Hematopoietic multipotent progenitor cell treated with erythropoietin and hydrocortisone succinate and interleukin-3 and kit ligand, for 15 days (in vitro differentiated cells): Measurements from ENCODE around the gene STRN.
"Not testable (repeated sequence)": the region's sequence is repeated elsewhere in the genome, so short reads cannot be mapped to it uniquely, and the experiment has no call there.

Experiments
- DNase-seq: peaks from one replicate; pipeline ENCODE4 v3.0.0-alpha.2; 2015; ENCODE audit warnings: low spot score

Gene STRN

DNA sequence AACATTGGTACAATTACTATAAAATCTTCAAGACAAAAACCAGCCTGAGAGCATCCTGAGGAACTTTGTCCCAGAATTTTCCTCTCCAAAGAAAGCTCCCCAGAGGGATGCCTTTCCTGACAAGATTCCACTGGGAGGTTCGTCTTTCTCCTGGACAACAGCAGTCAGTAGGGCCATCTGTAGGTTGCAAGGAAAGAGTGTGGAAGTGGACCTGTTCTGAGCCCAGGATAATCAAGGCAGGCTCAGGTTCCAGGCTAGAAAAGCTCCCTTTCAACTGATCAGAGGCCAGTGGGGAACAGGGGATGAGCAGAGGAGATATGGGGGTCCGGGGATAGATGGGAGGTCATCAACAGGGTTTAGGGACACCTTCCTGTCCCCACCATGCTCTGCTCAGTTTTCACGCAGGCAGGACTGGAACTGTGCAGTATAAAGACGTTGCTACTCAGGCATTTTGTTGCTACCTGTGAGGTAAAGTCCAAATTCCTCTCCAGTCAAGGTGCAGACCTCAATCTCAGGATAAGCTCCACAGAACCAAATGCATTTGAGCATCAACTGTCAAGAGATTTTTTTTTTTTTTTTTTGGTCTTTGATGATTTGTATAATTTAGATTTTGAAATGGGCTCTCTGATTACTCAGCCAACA, 126.2 kb downstream of the STRN start:
- no peak for DNase-seq

DNA sequence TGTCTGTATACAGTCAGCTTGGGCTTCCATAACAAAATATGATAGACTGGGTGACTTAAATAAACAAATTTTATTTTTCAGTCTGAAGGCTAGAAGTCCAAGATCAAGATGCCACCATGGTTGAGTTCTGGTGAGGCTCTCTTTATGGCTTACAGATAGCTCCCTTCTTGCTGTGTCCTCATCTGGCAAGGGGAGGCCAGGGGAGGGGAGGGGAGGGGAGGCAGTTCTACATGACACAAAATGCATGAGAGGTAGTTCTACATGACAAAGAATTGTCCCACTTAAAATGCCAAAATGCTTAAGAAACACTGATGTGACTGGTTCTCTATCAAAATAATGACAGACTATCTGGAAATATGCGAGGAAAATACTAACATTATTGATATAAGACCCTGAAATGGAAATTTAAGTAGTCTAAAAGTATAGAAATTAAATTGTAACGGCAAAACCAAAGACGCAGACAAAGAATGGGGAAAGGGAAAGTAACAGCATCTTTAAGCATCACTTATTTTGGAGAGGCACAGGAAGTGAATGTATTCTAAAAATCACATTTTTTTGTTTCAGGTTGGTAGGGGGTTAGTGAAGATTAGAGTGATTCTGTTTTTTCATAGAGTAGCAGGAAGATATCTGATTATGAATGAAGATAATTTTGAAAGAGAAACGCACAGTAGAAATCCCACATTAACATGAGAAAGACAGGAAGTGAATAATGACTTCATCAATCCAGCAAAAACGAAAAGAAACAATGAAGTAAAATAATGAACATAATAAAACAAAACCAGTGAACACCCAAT, 131.4 kb downstream of the STRN start:
- DNase-seq: no peak

DNA sequence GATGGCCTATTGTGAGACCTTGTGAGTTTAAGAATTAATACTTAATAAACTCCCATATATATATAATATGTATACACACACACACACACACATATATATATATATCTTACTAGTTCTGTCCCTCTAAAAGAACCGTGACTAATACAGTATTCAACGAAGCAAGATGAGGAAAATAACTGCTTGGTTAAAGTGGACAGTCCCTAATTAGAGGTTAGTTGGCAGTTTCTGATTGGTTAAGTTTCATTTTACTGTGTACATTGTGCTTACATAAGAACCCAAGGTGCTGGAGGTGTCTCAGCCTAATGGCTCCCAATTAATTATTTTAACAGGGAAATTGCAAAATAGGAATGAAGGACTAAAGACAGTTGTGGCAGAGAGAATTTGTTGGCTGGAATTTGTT, 132.1 kb downstream of the STRN start:
- no peak for DNase-seq

DNA sequence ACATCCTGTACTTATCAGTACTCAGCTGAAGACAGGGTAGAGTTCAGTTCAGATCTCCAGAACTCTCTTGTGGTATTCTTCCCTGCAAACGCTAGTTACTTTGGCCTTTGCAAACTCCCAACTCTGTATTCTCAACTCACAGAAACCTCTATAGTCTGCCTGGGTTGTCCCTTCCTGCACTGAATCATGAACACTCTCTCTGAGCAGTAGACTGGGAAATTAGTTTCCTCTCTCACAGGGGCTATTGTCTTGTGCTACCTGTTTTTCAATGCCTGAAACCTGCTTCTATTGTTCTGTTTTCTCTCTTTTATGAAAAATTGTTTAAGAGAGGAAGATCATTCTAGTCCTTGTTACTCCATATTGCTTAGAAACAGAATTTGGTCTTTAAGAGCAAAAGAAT, 135.2 kb downstream of the STRN start:
- DNase-seq: no peak

DNA sequence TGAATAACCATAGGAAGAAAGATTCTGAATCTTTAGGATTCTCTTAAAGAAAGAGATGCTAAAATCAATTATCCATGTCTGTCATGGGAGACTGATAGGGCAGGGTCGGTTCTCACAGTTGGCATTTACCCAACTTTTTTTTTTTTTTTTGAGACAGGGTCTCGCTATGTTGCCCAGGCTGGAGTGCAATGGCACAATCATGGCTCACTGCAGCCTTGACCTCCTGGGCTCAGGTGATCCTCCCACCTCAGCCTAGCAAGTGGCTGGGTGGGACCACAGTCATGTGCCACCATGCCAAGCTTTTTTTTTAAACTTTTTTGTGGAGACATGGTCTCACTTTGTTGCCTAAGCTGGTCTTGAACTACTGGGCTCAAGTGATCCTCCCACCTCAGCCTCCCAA, 141.7 kb downstream of the STRN start:
- DNase-seq: not testable (repeated sequence)

DNA sequence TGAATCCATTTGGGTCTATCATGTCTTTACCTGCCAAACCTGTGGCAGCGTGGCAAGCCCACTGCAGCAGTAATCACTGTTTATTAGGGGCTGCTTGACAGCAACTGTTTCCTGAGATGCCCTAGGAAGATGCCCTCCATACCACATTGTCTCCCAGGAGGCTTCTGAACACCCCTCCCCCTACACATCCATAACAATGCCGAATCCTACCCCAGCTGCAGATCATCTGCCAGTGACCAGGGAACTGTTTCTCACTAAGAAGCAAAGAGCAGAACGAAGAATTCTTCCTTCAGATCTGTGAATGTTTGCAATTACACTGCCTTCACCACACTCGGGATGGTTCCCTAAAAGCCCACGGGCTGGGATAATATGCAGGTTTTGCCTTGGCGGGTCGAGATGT, 142.1 kb downstream of the STRN start:
- DNase-seq: no peak

DNA sequence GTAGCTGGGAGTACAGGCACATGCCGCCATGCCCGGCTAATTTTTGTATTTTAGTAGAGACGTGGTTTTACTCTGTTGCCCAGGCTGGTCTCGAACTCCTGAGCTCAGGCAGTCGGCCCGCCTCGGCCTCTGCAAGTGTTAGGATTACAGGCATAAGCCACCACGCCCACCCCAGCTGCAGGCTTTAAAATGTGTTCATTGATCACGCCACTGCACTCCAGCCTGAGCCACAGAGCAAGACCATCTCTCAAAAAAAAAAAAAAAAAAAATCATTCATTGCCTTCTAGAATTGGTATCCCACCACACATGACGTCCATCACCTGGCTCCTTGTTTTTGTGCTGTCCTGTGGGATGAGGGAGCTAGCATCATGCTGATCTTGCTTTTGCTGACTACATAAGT, 142.5 kb downstream of the STRN start:
- no peak for DNase-seq

DNA sequence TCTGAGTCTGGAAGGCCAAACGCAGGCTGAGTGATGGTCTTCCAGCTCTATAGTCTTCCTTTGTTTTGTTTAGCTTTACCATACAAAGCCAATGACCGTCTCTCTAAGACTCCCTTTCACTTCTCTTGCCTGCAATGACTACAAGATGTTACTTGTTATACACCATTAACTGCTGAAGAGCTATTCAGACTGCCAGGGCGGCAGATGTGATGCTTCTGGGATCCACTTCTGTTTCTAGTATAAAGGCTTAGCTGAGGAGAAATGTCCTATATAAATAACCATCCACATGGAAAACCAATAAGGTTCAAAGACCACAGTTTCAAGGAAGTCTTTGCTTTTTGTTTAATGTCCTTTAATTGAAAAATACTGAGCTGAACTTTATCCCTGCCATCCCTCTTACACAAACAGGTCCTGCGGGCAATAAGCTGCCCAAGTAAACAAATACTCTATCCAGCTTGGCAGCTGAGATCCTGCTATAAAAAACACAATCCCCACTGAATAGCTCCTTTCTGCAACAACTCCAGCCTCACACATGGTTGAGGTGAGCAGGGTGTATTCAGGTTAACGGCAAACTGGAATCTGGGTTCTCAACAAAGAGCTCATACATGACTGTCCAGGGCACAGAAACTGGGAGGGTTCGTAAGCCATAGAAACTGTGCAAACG, 145.3 kb downstream of the STRN start:
- no peak for DNase-seq

DNA sequence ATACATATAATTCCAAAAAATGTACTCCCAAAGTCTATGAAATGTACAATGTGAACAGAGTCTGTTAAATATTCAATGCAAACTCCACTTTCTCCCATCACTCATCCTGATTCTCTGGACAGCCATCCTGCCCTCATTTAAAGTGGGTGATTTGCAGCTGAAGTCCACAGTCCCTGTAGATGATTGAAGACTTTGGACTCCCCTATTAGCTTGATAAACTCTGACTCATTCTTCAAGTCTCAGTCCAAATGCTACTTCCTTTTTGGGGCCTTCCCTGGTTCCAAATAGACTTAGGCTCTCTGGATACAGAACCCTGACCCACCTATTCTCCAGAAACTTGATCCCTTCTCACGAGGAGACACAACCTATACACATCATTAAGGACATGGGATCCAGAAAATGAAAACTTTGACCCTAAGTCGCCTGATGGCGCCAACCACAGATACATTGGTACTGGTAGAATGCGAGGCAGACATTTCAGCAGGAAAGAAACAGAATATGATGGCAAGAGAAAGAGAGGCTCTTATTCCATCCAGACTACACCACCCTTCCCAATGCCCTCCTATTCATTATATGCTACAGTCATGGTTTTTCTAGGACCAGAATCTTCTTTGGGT, 147.1 kb downstream of the STRN start:
- no peak for DNase-seq

DNA sequence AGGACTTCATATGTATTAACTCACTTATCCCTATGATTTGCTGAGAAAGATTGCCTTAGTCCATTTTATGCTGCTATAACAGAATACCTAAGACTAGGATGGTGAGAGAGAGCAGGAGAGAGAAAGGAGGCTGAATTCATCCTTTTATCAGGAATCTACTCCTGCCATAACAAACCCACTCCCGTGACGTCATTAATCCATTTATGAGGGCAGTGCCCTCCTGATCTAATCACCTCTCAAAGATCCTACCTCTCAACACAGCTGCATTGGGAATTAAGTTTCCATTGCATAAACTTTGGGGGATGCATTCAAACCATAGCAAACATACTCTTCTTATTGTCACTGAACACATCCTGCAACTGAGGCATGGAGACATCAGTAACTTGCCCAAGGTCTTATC, 147.8 kb downstream of the STRN start:
- DNase-seq: no peak

DNA sequence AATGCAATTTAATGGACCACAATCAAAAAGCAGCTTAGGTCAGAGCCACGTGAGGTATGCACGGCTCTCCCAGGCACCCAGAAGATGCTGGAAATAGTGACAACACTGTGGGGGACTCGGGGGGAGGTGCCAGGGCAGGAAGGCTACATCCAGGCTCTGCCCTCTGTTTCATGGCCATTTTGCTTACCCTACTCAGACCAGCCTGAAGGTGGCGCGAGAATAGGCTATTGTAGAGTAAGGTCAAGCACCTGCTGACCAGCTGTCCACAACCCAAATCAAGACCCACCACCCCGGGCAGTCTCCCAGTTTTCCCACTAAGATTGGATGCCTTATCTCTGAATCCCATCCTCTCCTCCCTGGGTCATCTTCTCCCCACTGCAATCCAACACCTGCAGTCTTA, 154.1 kb downstream of the STRN start:
- no peak for DNase-seq

DNA sequence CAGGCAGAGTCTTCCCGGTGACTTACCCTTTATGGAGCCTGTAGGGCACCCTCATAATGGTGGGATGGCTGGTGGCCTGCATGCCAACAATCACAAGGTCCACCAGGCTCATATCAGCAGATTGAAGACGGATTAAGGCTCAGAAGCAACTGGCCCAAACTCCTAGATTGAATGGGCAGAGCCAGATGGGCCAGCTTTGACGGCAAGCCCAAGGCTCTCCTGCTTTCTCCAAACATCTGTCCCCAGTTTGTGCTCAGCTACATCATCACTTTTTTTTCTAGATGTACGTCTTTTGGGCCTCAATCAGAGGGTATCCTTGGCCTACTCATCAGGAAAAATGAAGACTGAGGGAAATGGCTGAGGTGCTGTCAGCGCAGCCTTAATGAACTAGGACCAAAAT, 155.3 kb downstream of the STRN start:
- no peak for DNase-seq

DNA sequence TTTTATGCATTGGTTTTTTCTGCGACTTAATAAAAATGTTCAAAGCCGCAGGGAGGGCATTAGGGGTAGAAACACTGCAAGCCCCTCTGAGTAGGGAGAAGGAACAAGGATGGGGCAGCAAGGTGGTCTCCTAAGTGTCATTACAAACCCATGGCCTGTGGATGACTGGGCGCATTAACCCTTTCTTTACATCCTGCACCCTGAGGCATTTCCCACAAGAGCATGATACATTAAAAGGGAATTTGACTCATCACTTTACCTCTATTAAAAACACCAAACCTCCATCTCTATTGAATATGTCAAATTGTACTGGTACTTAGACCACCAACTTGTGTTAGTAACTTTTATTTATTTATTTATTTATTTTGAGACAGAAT, 157.3 kb downstream of the STRN start:
- DNase-seq: no peak

DNA sequence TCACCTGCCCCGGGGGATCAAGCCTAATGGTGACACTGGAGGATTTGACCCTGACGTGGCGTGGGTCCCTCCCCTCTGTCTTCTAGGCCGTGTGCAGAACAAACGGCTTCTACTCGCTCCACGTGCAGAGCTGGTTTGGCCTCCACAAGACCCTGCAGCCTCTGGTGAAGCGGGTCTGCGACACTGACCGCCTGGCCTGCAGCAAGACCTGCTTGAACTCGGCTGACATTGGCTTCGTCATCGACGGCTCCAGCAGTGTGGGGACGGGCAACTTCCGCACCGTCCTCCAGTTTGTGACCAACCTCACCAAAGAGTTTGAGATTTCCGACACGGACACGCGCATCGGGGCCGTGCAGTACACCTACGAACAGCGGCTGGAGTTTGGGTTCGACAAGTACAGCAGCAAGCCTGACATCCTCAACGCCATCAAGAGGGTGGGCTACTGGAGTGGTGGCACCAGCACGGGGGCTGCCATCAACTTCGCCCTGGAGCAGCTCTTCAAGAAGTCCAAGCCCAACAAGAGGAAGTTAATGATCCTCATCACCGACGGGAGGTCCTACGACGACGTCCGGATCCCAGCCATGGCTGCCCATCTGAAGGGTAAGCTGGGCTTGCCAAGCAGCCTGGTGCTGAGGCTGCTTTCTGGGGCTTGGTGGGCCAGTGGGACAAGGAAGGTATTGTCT, 157.8 kb downstream of the STRN start:
- DNase-seq: no peak

DNA sequence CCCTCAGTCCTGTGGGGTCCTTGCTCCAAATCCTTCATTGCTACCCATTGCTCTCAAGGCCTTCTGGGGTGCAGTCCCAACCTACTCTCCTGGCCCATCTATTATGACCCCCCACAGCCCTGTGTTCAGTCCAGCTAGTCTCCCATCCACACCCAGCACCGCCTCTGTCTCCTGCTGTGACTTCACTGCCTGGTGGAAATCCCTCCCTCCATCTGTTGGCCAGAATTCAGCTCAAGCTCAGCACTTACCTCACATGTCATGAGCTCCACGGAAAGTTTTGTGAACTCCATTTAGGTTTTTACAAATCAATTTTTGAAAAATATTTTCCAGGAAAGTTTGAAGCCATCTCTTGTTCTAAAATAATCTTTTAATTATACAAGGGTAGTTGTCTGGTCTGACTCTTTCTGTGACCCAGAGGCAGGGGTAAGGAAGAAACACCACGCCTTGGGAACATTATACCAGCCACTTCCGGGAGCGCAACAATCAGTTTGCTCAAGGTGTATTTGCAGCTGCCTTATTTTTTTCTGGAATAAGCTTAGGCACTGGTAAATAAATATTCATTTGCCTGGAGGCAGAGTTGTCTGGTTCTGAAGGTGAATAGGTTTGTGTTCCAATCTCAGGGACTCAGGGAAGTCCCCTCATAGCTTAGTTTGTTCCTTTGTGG, 159.0 kb downstream of the STRN start:
- no peak for DNase-seq

DNA sequence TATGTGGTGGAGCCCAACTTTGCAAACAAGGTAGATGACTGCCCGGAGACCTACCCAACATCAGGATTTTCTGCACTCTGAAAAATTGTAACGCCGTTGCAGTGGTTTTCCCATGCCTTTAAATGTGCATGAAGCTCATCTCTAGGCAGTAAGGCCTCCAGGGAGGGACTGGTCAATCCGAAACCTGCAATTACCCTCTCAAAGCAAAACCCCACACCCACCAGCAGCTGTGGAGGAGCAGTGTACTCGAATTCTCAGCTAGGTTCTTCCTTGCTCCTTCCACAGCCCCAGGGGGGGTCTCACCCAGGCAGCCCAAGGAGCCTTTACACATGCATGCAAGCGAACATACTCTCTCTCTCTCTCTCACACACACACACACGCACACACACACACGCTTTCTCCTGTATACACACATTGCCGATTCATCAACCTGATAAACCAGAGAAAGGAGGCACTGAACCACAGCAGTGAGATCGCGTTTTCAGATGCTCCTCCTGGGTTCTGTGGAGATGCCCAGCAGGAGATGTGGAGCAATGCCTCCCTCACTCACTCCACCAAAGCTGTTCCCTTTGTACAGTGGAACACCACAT, 160.6 kb downstream of the STRN start:
- no peak for DNase-seq

DNA sequence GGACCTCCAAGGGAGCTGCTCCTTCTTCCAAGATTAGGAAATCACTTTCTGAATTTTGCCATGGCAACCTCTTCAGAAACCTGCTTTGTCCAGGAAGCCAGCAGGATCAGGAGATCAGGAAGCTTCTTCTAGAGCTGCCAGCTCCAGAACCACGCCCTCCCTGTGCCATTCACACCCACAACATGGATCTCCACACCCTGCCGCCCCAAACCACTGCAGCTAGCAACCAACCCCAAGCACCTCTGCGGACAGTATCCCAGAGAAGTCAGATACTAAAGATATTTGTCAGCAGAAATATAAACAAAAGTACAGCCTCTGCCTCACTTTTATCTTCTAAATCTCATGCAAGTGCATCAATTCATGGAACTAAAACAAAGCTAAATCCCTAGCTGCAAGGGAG, 163.4 kb downstream of the STRN start:
- no peak for DNase-seq

DNA sequence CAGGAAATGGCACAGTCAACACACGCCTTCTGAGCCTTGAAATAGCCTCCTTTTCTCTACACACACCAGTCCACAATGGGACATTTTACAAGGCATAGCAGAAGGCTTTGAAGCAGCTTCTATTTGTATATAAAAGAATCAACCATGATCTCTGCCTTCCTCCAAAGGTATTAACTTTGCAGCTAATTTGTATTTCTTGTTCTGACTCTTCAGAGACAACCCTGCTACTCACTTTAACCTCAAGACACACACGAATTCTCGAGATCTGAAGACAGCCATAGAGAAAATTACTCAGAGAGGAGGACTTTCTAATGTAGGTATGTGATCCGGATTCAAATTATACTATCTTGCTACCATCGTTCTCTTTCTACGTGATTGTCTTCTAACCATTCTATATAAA, 165.2 kb downstream of the STRN start:
- DNase-seq: no peak

DNA sequence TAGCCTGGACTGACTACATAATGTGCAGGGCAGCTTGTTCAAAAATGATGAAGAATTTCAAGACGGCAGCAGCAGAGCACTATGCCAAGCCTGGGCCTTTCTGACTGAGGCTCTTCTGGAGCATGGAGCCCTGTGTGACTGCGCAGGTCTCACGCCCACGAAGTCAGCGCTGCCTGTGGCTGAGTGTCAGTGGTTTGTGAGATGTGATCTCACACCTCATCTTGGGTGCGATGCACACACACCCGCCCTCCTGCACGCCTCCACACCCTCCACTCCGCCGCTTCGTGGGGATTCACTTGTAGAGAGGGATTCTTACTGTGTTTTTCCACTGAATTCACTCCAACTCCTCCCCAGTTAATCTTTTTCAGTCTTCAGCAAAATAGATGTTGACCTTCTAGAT, 166.0 kb downstream of the STRN start:
- DNase-seq: no peak

DNA sequence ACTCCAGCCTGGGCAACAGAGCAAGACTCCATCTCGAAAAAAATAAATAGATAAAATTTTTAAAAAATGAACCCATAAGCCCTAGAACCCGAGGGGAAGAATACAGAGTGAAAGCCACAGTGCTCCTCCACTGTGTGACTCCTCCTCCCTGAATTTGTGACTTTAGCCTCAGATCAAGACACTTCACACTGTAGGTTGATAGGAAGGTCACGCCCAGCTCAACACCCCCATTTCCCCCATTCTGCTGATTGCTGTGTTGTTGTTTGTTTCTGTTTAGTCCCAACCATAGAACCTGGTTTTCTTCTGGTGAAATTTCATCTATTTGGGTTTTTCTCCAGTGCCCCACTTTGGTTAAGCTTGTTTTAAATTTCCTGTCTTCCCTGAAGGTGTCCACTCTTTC, 167.6 kb downstream of the STRN start:
- DNase-seq: no peak

DNA sequence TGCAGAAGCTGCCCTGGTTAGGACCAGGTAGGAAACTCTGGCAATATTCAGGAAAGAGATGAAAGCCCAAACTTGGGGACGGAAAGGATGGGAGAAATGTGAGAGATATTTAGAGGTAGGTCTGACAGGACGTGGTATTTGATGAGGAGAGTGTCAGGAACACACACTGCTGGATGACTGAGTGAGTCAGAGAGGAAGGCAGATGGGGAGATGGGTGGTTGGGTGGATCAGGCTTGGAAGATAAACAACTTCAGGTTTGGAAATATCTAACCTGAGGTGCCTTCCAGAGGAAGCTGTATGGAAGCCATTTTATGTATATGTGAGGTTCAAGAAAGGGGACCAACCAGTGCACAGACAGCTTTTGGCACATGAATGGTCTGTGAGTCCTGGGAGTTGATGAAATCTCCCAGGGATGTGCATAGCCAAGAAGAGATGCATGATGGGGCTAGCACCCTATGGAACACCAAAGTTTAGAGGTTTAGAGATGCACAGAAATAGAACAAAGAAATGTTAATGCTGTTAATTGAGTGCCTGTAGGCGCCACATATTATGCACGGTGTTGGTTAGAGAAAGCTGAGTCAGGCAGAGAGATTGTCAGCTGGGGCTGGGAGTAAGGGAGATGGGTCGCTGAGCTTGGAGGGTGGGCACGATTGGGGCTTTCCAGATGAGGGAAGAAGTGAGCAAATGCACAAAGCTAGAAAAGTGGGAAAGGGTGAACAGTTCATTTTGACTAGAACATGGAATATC, 168.8 kb downstream of the STRN start:
- no peak for DNase-seq
